Non-pigmented ciliary epithelial cell (primary cell): ENCODE data around the gene SGCD.
"Not testable (repeated sequence)": the region's sequence is repeated elsewhere in the genome, so short reads cannot be mapped to it uniquely, and the experiment has no call there.

Experiments used
- DNase-seq: peaks from one replicate; pipeline ENCODE4 v3.0.0-alpha.2; 2010; ENCODE audit warnings: low read depth

Gene SGCD

DNA sequence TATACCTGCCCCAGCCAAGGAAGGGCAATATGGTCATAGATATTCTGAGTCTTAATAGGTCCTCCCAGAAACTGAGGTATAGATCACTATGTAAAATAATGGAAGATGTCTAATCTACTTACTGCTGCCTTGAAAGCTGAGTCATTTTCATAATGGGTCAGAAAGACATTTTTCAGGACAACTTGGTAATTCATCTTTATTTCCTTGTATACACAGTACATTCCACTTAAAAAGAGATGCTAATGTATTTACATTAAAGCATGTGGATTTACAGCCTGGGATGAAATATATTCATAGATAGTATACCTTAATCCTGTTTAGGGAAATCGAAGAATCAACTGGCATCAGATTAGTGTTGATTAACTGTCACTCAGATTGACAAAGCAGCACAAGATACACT, 304.0 kb downstream of the SGCD start:
- no peak for DNase-seq

DNA sequence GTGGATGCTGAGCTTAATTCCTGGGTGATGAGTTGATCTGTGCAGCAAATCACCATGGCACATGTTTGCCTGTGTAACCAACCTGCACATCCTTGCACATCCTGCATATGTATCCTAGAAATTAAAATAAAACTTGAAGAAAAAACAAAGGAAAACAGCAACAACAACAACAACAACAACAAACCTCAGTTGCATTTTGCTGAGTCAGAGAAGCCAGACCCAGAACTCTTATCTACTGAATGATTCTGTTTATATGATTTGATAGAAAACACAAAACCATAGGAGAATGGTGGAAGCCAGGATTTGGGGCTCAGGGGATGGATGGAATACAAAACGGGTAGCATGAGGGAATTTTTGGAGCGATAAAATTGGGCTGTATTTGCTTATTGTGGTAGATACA, 307.3 kb downstream of the SGCD start:
- DNase-seq, result no peak

DNA sequence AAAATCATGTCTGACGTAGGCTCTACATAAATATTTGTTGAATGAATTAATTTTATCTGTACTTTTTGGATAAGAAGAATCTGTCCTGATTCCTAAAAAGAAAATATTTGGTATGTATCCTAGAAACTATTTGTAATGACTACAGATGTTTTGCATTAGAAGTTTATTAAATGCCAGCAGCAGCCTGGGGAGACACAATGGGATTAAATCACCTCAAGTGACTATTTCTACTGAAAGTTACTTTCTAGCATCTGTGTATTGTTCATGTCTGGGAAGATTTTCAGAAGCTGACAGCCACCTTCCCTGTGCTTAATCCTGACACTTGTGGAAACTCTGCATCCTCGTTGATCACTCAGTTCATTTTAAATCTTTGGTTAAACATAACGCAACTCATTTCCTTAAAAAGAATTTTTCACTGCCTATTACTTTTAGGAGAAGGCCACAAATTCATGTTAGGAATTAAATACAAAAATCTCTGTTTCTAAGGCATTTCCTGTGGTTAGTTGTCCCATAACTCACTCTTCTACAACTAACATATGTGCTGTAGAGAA, 313.8 kb downstream of the SGCD start:
- DNase-seq, result no peak

DNA sequence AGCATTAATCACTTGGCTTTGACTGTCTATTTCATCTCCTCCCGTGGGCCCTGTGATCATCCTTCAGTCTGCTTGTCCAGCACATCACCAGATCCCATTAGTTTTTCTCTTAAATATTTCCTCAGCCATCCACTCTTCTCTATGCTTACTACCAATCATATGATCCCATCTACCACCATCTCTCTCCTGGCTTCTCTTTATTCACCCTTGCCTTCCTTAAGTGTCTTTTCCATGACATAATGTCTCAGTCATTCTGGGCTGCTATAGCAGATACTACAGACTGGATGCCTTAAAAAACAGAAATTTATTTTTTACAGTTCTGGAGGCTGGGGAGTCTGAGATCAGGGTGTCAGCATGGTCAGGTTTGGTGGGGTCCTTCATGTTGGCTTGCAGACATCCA, 314.7 kb downstream of the SGCD start:
- DNase-seq, result no peak

GRCh38 chr5:156647034-156647451, 320.1 kb downstream of the SGCD start:
- no peak for DNase-seq

- DNase-seq, result no peak
Observed at GRCh38 chr5:156654444-156654843, 327.5 kb downstream of the SGCD start.

GRCh38 chr5:156655732-156656131, 328.8 kb downstream of the SGCD start:
- no peak for DNase-seq

GRCh38 chr5:156664832-156665231, 337.9 kb downstream of the SGCD start:
- DNase-seq, result not testable (repeated sequence)

DNA sequence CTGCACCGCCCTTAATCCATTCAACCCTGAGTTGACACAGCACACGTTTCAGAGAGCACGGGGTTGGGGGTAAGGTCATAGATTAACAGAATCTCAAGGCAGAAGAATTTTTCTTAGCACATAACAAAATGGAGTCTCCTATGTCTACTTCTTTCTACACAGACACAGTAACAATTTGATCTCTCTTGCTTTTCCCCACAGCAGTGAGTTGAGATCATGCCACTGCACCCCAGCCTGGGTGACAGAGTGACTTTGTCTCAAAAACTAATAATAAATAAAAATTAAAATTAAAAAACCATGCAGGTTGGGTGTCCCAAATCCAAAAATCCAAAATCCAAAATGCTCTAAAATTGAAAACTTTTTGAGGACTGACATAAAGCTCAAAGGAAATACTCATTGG, 339.7 kb downstream of the SGCD start:
- DNase-seq, result not testable (repeated sequence)

GRCh38 chr5:156667616-156668015, 340.7 kb downstream of the SGCD start:
- DNase-seq, result no peak

GRCh38 chr5:156669416-156669815, 342.5 kb downstream of the SGCD start:
- no peak for DNase-seq

DNA sequence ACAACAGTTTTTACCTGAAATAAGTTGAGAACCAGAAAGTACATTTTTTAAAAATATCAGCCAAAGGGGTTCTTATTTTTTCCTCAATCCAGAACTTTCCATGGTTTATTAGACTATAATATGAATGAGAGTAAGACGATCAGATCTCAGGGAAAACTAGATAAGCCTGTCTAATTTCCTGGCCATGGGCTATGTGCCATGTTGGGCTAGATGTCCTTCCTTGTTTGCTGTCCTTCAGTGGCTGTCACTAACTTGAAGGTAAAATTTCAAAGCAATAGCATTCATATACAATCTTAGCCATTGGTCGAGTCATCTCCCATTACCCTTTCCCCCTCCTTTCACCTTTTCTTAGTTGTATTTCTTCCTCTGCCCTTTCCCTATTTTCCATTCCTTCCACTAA, 343.7 kb downstream of the SGCD start:
- no peak for DNase-seq

DNA sequence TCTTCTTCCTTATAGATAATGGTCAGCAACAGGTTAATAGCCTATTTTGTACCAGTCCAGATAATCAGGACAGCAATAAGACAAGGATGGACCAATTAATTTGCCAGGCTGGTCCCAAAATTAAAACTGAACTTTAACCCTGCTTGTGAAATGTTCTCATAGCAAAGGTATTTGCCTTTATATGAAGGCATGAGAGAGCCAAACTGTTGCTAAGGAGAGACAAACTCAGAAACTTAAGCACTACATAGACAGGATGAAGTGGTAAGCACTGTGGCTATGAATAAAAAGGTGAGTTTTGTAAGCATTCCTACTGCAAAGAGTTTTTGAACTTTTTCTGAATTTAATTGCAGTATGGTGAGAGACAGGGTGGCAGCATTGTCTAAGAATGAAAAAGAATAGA, 348.4 kb downstream of the SGCD start:
- DNase-seq, result no peak

DNA sequence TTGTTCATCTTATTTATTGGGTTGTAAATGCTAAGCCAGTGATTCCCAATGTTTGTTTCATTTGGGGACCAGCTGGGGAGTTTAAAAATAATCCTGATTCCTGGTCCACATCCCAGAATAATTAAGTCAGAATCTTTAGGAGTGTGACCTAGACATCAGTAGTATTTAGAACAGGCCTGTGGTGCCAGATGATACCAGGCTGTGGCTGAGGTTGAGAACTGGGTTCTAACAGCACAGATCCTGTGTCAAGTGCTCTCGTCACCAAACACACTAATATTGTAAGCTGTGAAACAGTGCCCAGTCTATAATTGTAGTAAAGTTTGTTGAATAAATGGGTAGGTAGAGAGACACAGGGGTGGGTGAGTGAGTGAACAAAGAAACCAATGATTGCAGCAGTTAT, 351.0 kb downstream of the SGCD start:
- no peak for DNase-seq

DNA sequence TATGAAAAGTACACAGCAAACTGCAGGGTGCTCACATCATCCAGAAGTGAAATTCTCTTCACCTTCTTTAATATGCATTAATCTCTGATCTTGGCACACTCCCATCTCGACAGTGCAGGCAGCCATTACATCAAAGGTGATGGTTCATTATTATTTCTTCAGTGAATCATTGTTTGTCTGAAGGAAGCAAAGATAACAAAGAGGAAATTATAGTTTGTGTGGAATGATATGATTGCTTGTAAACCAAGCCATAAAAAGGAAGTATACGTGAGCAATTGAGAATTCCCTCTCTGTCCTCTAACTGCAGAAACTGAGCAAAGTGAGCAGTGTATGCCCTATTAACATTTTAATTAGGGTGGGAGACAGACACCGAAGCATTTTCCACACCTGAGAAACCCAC, 351.5 kb downstream of the SGCD start:
- no peak for DNase-seq

- DNase-seq, result no peak
Observed at GRCh38 chr5:156680831-156681230, 353.9 kb downstream of the SGCD start.

- no peak for DNase-seq
Observed at GRCh38 chr5:156681265-156681664, 354.3 kb downstream of the SGCD start.

DNA sequence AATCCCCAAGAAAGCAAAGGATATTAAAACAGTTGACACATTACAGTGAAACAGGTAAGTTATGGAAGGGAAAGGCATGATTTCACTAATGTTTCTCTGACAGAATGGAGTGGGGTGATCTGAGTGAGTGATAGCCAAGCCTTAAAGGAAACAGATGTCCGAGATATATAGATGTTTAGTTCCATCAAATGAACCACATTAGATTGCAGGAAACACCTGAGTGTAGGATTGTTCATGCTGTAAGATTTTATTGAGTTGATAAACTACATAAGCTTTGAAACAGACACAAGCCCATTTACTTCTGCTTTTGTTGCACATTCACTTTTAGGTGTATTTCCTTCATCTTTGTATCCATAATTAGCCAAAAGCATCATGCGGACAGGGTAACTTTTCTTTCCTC, 356.0 kb downstream of the SGCD start:
- DNase-seq, result no peak

- no peak for DNase-seq
Observed at GRCh38 chr5:156683509-156683908, 356.5 kb downstream of the SGCD start.

DNA sequence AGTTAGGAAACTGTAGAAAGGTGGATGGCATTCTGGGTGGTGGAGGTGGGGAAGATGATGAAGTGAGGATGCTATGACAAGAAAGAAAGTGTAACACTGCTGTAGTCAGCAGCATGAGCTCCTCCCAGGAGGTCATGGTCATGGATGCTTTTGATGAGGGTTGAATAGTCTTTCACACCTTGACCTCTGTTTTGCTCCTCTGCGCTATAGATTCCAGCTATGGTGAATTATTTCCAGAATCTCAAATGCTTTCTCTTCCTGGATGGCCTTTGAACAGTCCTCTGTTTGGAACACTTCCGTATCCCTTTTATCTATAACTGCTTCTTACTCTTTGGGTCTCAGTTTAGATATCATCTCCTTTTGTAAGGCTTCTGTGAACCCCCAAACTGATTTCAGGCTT, 357.3 kb downstream of the SGCD start:
- no peak for DNase-seq

DNA sequence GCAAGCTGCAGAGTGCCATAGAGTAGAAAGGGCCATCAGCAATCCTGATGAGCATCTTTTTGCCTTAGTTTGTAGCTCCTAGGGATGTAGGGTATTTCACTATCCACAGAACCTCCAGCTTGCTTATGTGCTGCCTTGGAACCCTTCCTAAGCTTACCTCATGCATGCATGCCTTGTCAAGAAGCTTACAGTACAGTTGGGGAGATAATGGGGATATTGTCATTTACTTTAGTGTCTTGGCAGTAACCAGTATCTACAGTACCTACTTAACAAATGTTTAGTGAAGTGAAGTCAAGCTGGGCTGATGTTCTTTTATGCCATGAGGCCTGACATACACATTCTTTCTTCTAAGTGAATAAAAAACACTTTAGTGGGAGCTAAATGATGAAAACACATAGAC, 358.5 kb downstream of the SGCD start:
- no peak for DNase-seq

DNA sequence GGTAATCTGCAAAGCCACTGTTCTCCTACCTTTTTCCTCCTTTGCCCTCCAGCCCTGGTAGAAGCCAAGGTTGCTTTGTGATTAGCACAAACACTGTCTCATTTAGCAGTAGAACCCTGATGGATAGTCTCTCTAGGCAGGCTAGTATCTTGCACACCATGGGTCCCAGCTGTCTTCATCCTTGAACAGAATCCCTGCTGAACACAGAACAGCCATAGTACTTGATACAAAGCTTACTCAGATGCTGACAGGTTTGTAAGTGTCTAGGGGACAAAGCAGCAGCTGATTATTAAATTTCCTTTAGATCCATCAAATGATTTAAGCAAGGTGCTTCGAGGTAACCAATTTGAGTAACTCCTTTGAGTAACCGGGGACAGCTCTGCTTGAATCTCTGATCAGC, 359.4 kb downstream of the SGCD start:
- no peak for DNase-seq

DNA sequence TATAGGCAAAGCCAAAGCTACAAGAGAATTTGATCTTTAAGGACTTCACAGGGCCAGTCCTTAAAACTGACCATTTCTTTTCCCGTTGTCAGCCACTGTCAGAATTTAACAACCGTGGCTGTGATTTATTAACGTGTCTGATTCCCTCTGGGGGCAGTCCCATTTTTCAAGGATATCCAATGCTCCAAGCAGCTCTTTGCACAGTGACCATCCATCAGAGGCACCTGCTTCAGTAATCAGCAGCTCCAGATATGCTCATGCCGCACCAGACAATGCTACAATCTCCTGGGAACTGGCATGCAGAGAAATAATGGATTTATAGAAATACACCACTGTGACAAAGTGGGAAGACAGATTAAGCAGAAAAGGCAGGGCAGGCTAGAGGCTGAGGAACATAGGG, 359.8 kb downstream of the SGCD start:
- DNase-seq, result no peak

GRCh38 chr5:156687514-156687913, 360.6 kb downstream of the SGCD start:
- no peak for DNase-seq

DNA sequence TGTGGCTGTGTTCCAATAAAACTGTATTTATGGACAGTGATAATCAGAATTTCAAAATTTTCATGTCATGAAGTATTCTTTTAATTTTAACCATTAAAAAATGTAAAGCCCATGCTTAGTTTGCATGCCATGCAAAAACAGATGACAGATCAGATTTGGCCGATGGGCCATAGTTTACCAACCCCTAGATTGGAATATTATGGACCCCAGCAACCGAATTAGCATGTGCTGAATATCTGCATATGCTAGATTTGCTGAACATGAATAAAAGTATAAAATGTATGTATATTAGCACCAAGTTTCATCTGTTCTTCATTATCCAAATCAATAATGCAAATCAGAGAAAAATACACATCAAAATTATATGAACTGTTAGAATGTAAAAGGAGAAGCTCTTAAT, 364.6 kb downstream of the SGCD start:
- no peak for DNase-seq
